HEK293 (cell line): Measurements from ENCODE around the gene PRUNE1.

Source experiments
- CTCF ChIA-PET: fragments of 350-600 bp; formaldehyde crosslinking; extraction: SDS; loops from one replicate; lab custom pipeline; 2021; ENCODE audit warnings: antibody characterized with exemption; lab: Yijun Ruan, JAX
- POLR2A ChIA-PET: fragments of 300-600 bp; formaldehyde crosslinking; extraction: SDS; loops from one replicate; lab custom pipeline; 2020; ENCODE audit warnings: antibody characterized with exemption, inconsistent platforms; lab: Yijun Ruan, JAX
- H3K27ac ChIP-seq: fragments of 200-500 bp; sonication (Bioruptor generic); 2 replicates; pipeline ENCODE4 v1.5.1; 2014; ENCODE audit warnings: low read depth, low read length, control low read depth, inconsistent platforms; ENCODE audit errors: extremely low read depth
- H3K36me3 ChIP-seq, 2 experiments: fragments of 200-500 bp in 1 of 2; sonication (Bioruptor generic) in 1 of 2; 1 replicate in 1 of 2; 2 replicates in 1 of 2; pipeline ENCODE4 v1.5.1; 2014 to 2017; ENCODE audit warnings: inconsistent platforms in 2 of 2, low read length in 2 of 2; ENCODE audit not compliant: control insufficient read depth in 2 of 2, insufficient read depth in 1 of 2
- H3K4me1 ChIP-seq: fragments of 200-500 bp; sonication (Bioruptor generic); 2 replicates; pipeline ENCODE4 v1.5.1; 2014; ENCODE audit warnings: mild to moderate bottlenecking, low read length, inconsistent platforms; ENCODE audit not compliant: control insufficient read depth, insufficient read depth
- H3K4me3 ChIP-seq: 2 replicates; pipeline ENCODE4 v1.5.1; 2011; ENCODE audit warnings: low read depth, mild to moderate bottlenecking, control low read depth, low read length, moderate library complexity
- H3K9me3 ChIP-seq: fragments of 200-500 bp; sonication (Bioruptor generic); 2 replicates; pipeline ENCODE4 v1.5.1; 2014; ENCODE audit warnings: low read depth, low read length, inconsistent platforms; ENCODE audit not compliant: control insufficient read depth, insufficient read depth
- ELK4 ChIP-seq: IDR thresholded peaks from 2 replicates; pipeline ENCODE4 v1.6.1; 2011; ENCODE audit warnings: mild to moderate bottlenecking, low read depth, low read length, borderline replicate concordance
- GLI4 ChIP-seq: fragments of 450-650 bp; formaldehyde crosslinking; IDR thresholded peaks from 2 replicates; pipeline ENCODE4 v1.5.1; 2016; ENCODE audit warnings: missing biosample characterization, missing genetic modification characterization
- GLIS2 ChIP-seq: fragments of 450-650 bp; formaldehyde crosslinking; IDR thresholded peaks from 2 replicates; pipeline ENCODE4 v1.5.1; 2016; ENCODE audit warnings: missing biosample characterization, missing genetic modification characterization
- HOXD13 ChIP-seq: sonication (generic); formaldehyde crosslinking; IDR thresholded peaks from 2 replicates; pipeline ENCODE4 v1.8.0; 2022; ENCODE audit warnings: missing genetic modification reagents, borderline replicate concordance
- KLF8 ChIP-seq: fragments of 450-650 bp; formaldehyde crosslinking; IDR thresholded peaks from 2 replicates; pipeline ENCODE4 v1.5.1; 2016; ENCODE audit warnings: missing biosample characterization, missing genetic modification characterization
- MEIS1 ChIP-seq: sonication (generic); formaldehyde crosslinking; IDR thresholded peaks from 2 replicates; pipeline ENCODE4 v1.8.1; 2022; ENCODE audit warnings: missing genetic modification reagents, mild to moderate bottlenecking, borderline replicate concordance
- MZF1 ChIP-seq: fragments of 450-650 bp; formaldehyde crosslinking; IDR thresholded peaks from 2 replicates; pipeline ENCODE4 v1.5.1; 2017; ENCODE audit warnings: missing biosample characterization, missing genetic modification characterization, borderline replicate concordance
- SCRT1 ChIP-seq: fragments of 450-650 bp; formaldehyde crosslinking; IDR thresholded peaks from 2 replicates; pipeline ENCODE4 v1.5.1; 2016; ENCODE audit warnings: missing biosample characterization, missing genetic modification characterization, borderline replicate concordance
- SP2 ChIP-seq: fragments of 450-650 bp; formaldehyde crosslinking; IDR thresholded peaks from 2 replicates; pipeline ENCODE4 v1.5.1; 2016; ENCODE audit warnings: missing biosample characterization, missing genetic modification characterization
- YY2 ChIP-seq: fragments of 450-650 bp; formaldehyde crosslinking; IDR thresholded peaks from 2 replicates; pipeline ENCODE4 v1.5.1; 2016; ENCODE audit warnings: missing biosample characterization, missing genetic modification characterization
- ZBTB20 ChIP-seq: fragments of 450-650 bp; formaldehyde crosslinking; IDR thresholded peaks from 2 replicates; pipeline ENCODE4 v1.5.1; 2016; ENCODE audit warnings: missing biosample characterization, missing genetic modification characterization
- ZFHX2 ChIP-seq: fragments of 450-650 bp; formaldehyde crosslinking; conservative IDR thresholded peaks from 2 replicates; pipeline ENCODE4 v1.5.1; 2016; ENCODE audit warnings: missing biosample characterization, missing genetic modification characterization
- ZNF146 ChIP-seq: fragments of 450-650 bp; formaldehyde crosslinking; IDR thresholded peaks from 2 replicates; pipeline ENCODE4 v1.5.1; 2016; ENCODE audit warnings: missing biosample characterization, missing genetic modification characterization
- ZNF211 ChIP-seq: fragments of 450-650 bp; formaldehyde crosslinking; IDR thresholded peaks from 2 replicates; pipeline ENCODE4 v1.5.1; 2016; ENCODE audit warnings: low read depth, missing biosample characterization, missing genetic modification characterization
- ZNF239 ChIP-seq: fragments of 450-650 bp; formaldehyde crosslinking; IDR thresholded peaks from 2 replicates; pipeline ENCODE4 v1.5.1; 2016; ENCODE audit warnings: missing biosample characterization, missing genetic modification characterization
- ZNF248 ChIP-seq: fragments of 450-650 bp; formaldehyde crosslinking; IDR thresholded peaks from 2 replicates; pipeline ENCODE4 v1.5.1; 2017; ENCODE audit warnings: missing biosample characterization, missing genetic modification characterization
- ZNF266 ChIP-seq: fragments of 450-650 bp; formaldehyde crosslinking; IDR thresholded peaks from 2 replicates; pipeline ENCODE4 v1.5.1; 2016; ENCODE audit warnings: missing biosample characterization, missing genetic modification characterization, low read depth
- ZNF341 ChIP-seq: fragments of 450-650 bp; formaldehyde crosslinking; IDR thresholded peaks from 2 replicates; pipeline ENCODE4; 2016; ENCODE audit warnings: low read depth, missing biosample characterization, missing genetic modification characterization
- ZNF366 ChIP-seq: fragments of 450-650 bp; formaldehyde crosslinking; conservative IDR thresholded peaks from 2 replicates; pipeline ENCODE4 v1.5.1; 2016; ENCODE audit warnings: missing biosample characterization, missing genetic modification characterization
- ZNF514 ChIP-seq: fragments of 450-650 bp; formaldehyde crosslinking; IDR thresholded peaks from 2 replicates; pipeline ENCODE4 v1.5.1; 2016; ENCODE audit warnings: missing biosample characterization, missing genetic modification characterization
- ZNF555 ChIP-seq: fragments of 450-650 bp; formaldehyde crosslinking; conservative IDR thresholded peaks from 2 replicates; pipeline ENCODE4 v1.5.1; 2017; ENCODE audit warnings: missing biosample characterization, mild to moderate bottlenecking, missing genetic modification characterization, inconsistent platforms
- ZNF558 ChIP-seq: fragments of 450-650 bp; formaldehyde crosslinking; IDR thresholded peaks from 2 replicates; pipeline ENCODE4 v1.5.1; 2016; ENCODE audit warnings: missing biosample characterization, missing genetic modification characterization
- ZNF600 ChIP-seq: fragments of 450-650 bp; formaldehyde crosslinking; IDR thresholded peaks from 2 replicates; pipeline ENCODE4 v1.5.1; 2016; ENCODE audit warnings: missing biosample characterization, missing genetic modification characterization
- ZNF610 ChIP-seq: fragments of 450-650 bp; formaldehyde crosslinking; IDR thresholded peaks from 2 replicates; pipeline ENCODE4 v1.5.1; 2016; ENCODE audit warnings: missing biosample characterization, missing genetic modification characterization, borderline replicate concordance
- ZNF777 ChIP-seq: fragments of 450-650 bp; formaldehyde crosslinking; IDR thresholded peaks from 2 replicates; pipeline ENCODE4 v1.5.1; 2017; ENCODE audit warnings: missing biosample characterization, missing genetic modification characterization, borderline replicate concordance
- ZNF785 ChIP-seq: fragments of 450-650 bp; formaldehyde crosslinking; IDR thresholded peaks from 2 replicates; pipeline ENCODE4 v1.5.1; 2016; ENCODE audit warnings: missing biosample characterization, missing genetic modification characterization
- TF ChIP-seq, protein P1 (sequence below): fragments of 450-650 bp; formaldehyde crosslinking; IDR thresholded peaks from 2 replicates; pipeline ENCODE4 v1.5.1; 2017; ENCODE audit warnings: missing biosample characterization, missing genetic modification characterization
- TF ChIP-seq, protein P2 (sequence below): fragments of 450-650 bp; formaldehyde crosslinking; IDR thresholded peaks from 2 replicates; pipeline ENCODE4 v1.5.1; 2016; ENCODE audit warnings: missing biosample characterization, missing genetic modification characterization

PRUNE1 gene

DNA sequence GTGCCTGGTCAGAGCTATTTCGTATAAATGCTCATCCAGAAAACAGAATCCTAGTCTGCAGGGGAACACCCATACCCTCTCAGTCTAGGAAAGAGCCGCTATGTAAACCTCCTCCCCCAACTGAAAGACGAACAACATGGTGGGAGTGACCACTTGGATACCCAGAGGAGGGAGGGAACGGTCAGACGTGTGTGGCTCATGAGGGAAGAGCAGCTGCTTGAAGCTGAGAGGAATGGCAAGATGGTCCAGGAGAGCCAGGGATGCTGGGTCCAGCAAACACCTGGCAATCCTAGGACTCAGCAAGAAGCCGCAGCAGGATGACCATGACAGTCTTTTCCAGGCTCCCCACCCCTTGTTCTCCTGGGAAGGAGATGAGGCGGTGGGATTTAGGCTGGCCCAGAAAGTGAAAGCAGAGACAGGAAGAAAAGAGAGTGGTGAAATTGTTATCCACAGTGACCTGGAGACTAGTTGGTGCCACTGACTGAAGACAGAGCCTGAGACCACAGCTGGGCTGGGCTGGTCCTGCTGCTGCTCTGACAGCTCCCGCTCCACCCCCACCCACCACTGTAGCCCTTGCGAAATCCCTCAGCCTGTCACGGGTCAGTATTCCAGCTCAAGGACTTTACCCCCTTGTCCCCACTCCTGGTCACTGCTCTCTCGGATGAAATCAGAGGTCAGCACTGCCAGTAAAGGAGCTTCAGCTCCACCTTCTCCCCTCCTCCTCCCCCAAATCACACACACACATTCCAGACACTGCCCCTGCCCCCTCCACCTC is 37.3 kb upstream of the PRUNE1 start (continued):
- TF ChIP-seq MZF1 (tag by site-specific recombination) (no peak), ZNF558 (no peak)

DNA sequence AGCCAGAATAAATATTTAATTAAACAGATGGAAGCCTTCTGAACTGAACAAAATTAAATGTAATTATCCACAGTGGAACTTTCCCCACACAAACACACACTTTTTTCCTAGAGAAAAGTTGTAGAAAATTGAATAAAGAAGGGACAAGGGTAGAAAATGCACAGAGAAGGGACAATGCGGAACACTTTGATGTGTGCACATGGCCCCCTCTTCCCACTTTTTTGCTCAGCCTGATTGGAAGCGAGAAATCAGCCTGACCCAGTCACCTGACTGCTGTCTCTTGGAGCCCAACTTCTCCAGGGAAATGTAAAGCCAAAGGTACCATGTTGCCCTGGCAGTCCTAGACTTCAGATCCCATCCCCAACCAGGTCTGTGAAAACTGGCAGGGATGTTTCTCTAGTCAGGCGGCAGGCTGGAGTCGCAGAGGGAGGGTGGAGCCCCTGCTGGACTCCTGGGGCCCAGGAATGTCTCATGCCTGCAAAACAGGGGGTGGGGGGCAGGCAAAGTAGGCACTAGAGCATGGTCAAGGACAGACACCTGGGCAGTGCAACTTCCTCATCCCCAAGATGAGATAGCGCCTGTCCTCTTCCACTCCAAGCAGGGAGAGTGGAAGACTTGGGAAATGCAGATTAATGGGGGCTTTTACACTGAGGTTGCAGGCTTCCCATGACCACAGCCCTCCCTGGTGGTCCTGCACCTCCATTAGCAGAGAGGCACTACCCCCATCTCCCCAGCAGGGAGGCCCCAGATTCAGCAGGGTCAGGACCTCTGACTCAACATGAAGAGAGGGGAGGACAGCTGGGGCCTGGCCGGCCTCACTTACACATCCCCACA is 36.4 kb upstream of the PRUNE1 start:
- no peak overlapping the region for H3K4me3 ChIP-seq
- CTCF ChIA-PET = interaction anchor here (0.6 to 1.2 kb wide), 3 partner anchors 10 to 128 kb away, joined by 3 to 4 read pairs (median 3); partner anchors contain the start of genes ANXA9 and SETDB1
- TF ChIP-seq ZNF777 (tag by site-specific recombination) (no peak), ZNF610 (tag by site-specific recombination) (no peak), GLI4 (no peak), ZNF266 (tag by site-specific recombination) (no peak), ZNF600 (tag by site-specific recombination) (0 out of 2 replicates have a peak, but pooled peaks have one; percentile 7), ELK4 (no peak), ZFHX2 (tag by site-specific recombination) (no peak), ZNF514 (tag by site-specific recombination) (no peak), ZNF785 (tag by site-specific recombination) (no peak), ZNF558 (no peak), YY2 (no peak), SCRT1 (tag by site-specific recombination) (no peak), MEIS1 (no peak), ZNF366 (tag by site-specific recombination) (no peak), SP2 (tag by site-specific recombination) (no peak), ZNF211 (tag by site-specific recombination) (no peak), ZNF239 (tag by site-specific recombination) (no peak), ZNF341 (tag by site-specific recombination) (peak; percentile 85), KLF8 (tag by site-specific recombination) (no peak), ZNF555 (tag by site-specific recombination) (no peak), GLIS2 (tag by site-specific recombination) (peak; percentile 76), ZNF146 (tag by site-specific recombination) (no peak), ZNF248 (tag by site-specific recombination) (no peak), ZBTB20 (peak; percentile 61; the same call in 1 of the 2 replicates), HOXD13 (CRISPR knock-in tag) (no peak)
- TF ChIP-seq, protein P1, sequence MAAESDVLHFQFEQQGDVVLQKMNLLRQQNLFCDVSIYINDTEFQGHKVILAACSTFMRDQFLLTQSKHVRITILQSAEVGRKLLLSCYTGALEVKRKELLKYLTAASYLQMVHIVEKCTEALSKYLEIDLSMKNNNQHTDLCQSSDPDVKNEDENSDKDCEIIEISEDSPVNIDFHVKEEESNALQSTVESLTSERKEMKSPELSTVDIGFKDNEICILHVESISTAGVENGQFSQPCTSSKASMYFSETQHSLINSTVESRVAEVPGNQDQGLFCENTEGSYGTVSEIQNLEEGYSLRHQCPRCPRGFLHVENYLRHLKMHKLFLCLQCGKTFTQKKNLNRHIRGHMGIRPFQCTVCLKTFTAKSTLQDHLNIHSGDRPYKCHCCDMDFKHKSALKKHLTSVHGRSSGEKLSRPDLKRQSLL (tag by site-specific recombination) = no peak
- TF ChIP-seq, protein P2, sequence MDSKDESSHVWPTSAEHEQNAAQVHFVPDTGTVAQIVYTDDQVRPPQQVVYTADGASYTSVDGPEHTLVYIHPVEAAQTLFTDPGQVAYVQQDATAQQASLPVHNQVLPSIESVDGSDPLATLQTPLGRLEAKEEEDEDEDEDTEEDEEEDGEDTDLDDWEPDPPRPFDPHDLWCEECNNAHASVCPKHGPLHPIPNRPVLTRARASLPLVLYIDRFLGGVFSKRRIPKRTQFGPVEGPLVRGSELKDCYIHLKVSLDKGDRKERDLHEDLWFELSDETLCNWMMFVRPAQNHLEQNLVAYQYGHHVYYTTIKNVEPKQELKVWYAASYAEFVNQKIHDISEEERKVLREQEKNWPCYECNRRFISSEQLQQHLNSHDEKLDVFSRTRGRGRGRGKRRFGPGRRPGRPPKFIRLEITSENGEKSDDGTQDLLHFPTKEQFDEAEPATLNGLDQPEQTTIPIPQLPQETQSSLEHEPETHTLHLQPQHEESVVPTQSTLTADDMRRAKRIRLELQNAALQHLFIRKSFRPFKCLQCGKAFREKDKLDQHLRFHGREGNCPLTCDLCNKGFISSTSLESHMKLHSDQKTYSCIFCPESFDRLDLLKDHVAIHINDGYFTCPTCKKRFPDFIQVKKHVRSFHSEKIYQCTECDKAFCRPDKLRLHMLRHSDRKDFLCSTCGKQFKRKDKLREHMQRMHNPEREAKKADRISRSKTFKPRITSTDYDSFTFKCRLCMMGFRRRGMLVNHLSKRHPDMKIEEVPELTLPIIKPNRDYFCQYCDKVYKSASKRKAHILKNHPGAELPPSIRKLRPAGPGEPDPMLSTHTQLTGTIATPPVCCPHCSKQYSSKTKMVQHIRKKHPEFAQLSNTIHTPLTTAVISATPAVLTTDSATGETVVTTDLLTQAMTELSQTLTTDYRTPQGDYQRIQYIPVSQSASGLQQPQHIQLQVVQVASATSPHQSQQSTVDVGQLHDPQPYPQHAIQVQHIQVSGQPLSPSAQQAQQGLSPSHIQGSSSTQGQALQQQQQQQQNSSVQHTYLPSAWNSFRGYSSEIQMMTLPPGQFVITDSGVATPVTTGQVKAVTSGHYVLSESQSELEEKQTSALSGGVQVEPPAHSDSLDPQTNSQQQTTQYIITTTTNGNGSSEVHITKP (tag by site-specific recombination) = peak; percentile 100

More for the DNA sequence above, 36.4 kb upstream of the PRUNE1 start:
- POLR2A ChIA-PET = interaction anchor here (0.8 kb wide), 1 partner anchor 218 kb away, joined by 3 read pairs; the partner anchor contains the start of gene VPS72
- Histone ChIP-seq H3K9me3 (no peaks in the 10 kb centered on the region), H3K4me1 (peaks cover 19% of the 10 kb centered on the region), H3K36me3 (peaks cover 0 to 28% of the 10 kb centered on the region in 2 experiments; a peak in 2 of 3 replicates), H3K27ac (no peak overlapping the region; the same call in 1 of the 2 replicates)
